Renal pelvis (tissue), 4 donors: ENCODE measurements around the gene AHNAK. TPM values are rescaled to one million over a fixed set of nuclear protein-coding genes. Genes with fewer than 3 reads are reported as not detected.
A peak's percentile ranks its signal among the peaks of the same experiment; 100 is the strongest.
"Not testable (repeated sequence)": the region's sequence is repeated elsewhere in the genome, so short reads cannot be mapped to it uniquely, and the experiment has no call there.

Experiments
- DNase-seq: peaks from one replicate; pipeline ENCODE4 v3.0.0-alpha.2; 2013
- polyA plus RNA-seq, 3 donors: library from polyadenylated mRNA; unstranded; fragments of 120-200 nt; gene quantifications; one replicate each; pipeline ENCODE4 v1.2.1, GENCODE V29; 2013; ENCODE audit not compliant: insufficient read length in 3 of 3

AHNAK gene
- polyA plus RNA-seq, 3 donors, result 199 to 275 (median 229) TPM

DNA sequence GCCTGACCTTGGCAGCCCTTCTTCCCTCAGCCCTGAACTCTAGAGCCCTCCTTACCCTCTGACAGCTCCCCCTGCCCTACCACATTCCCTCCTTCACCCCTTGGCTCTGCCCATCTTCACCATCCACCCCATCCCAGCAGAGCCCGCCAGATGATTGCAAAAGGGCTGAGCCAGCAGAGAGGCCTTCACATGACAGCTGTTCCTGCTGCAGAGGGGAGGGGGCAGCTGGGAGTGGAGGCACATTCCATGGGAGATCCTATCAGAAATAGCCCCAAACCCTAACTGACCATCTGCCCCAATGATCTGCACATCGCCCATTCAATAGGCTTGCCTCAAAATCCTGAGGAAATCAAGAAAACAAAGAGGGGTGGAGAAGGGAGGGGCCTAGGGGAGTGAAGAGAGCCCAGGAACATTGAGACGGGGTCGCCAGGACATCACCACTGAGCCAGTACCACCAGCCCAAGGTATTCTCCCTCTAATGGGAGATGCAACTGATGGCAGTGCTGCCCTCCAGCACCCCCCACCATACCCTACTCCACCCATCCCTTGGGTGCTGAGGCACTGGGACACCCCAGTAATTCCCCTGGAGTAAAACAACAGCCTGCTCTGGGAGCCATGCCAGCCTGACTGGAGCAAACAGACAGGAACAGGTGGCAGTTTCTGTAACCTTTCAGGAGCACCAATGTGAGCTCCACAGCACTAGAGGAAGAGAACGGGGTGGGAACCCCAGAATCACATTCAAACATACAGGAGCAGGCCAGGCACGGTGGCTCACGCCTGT lies 8.0 kb upstream of the AHNAK start:
- no peak for DNase-seq

DNA sequence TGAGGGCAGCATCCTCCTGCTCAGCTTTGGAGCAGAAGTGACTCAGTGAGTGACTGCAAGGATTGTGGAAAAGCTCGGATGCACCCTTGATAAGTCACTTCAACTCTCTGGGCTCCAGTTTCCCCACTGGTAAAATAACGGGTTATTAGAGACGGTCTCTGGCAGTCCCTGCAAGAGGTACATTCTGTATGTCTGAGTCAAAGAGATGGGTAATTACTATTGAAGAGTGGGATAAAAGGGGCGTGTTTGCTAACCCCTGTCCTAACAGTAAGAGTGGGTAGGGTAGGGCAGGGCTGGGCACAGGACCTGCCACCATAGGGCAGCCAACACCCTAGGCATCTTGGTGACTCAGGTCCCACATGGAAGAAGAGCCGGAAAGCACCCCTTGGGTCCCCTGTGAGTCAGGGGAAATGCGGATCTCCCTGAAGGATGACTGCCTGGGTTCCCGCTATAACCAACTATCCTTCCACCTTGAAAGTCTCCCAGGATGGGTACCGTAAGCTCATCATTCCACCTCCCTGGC lies 7.3 kb upstream of the AHNAK start:
- no peak for DNase-seq

DNA sequence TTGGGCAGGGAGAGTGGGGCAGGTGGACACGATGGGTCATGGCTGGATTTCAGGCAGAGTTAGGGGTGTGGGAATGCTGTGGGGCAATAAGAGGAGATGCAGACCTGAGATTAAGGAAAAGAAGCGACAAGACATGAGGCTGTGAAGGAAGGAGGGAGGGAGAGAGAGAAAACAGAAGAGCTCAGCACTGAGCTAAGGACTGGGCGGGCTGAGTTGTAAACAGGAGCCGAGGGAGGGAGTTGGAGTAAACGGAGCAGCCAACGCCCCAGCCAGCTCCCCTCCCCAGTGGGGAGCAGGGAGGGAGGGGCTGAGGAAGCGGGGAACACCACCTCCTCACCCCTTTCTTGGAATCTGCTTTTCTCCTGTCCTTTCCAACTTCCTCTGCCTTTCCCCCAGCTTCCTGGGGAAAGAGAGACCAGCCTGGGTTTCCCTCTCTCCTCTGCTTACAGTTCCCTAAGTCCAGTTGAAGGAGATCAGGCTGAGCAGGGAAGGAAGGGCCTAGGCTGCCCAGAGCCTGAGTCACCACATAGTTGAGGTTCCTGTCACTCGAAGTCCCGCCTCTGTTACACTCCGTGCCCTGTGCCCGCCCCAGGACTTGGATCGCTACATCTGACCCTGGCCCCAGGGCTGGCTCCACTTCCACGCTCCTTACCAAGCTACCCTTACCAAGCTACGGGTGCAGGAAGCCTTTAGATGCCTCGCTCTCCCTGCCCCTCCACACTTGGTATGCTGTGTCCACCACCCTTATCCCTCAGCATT lies 6.7 kb upstream of the AHNAK start:
- DNase-seq, result peak; percentile 82

DNA sequence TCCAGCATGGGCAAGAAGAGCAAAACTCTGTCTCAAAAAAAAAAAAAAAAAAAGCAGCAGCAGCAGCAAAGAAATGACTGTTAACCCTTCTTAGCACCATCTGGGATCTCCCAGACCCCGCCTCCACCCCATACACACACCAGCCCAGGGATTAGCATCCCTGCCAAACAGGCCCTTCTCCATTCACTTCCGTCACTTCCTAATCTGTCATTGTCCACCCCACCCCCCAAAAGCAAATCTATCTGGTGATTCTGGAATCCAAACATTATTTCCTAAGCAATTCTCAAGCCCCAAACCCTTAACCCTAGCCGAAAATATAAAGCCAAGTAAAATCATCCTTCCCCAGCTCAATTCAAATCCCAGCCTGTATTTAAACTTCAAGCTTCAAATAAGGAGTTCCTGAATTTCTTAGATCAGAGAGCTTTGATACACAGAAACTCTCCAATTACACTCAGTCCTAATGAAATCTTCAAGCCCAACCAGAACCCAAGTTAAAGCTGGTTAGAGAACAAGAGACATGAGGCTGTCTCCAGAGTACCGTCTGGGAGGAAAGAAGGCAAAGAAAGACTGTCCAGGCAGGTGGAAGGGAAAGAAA lies 6.0 kb upstream of the AHNAK start:
- no peak for DNase-seq

DNA sequence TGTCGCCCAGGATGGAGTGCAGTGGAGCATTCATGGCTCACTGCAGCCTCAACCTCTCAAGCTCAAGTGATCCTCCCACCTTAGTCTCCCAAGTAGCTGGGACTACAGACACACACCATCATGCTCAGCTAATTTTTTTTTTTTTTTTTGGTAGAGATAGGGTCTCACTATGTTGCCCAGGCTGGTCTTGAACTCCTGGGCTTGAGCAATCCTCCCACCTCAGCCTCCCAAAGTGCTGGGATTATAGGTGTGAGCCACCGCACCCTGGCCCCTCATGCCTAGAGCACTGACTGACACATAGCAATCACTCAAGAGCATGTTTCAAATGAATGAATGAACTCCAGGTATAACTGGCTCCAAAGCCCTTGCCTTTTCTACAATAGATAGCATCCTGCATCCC lies 3.9 kb upstream of the AHNAK start:
- not testable (repeated sequence) for DNase-seq

DNA sequence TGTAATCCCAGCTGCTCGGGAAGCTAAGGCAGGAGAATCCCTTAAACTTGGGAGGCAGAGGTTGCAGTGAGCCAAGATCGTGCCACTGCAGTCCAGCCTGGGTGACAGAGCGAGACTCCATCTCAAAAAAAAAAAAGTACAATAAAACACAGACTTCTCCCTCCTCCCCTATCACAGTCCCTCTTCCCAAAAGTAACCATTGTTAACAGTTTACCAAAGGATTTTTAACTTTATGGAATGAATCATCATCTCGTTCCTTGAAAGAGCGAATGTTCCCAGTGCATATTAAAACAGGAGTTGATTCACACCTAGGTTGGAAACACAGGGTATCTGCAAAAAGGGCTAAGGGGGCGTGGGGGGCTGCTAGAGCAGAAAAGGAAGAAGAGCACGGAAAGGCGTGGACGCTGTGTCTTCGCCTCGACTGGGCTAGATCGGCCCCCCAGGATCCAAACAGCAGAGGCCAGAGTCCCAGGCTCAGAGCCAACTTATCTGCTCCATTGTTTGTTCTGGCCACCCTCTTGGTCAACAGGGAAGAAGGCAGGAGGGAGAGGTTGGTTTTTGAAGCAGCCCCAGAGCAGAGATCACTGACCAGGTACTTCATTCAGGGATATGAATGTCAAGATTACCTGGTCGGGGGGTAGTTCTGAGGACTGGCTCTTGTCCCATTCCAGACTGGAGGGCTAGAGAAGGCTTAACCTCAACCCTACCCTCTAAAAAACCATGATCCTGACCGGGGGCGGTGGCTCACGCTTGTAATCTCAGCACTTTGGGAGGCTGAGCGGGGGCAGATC lies 2.1 kb upstream of the AHNAK start:
- DNase-seq, result no peak

DNA sequence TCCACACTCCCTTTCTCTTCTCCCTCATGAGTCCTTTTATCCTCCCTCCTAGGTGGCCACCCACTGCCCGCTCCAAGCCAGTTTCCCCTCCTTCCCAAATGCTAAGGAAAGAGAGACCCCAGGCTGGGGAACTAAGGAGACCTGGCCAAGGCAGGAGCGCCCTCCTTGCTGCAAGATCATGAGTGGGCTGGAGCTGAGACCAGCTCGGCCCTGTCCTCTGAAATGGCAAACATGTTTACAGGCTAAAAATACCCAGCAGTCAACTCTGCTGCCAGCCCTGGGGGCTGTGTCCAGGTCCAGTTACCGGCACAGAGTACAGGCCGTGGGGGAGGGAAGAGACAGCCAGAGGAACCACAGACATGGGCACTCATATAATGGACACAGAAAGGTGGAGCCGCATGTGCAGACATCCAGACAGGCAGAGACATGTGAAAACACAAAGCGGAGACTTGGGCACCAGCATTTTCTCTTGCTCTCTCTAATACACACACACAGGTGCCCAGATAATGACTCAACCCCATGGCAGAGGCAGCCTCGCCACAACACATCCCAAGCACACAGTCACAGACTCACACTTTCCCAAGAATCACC lies 1.2 kb upstream of the AHNAK start:
- DNase-seq, result no peak

DNA sequence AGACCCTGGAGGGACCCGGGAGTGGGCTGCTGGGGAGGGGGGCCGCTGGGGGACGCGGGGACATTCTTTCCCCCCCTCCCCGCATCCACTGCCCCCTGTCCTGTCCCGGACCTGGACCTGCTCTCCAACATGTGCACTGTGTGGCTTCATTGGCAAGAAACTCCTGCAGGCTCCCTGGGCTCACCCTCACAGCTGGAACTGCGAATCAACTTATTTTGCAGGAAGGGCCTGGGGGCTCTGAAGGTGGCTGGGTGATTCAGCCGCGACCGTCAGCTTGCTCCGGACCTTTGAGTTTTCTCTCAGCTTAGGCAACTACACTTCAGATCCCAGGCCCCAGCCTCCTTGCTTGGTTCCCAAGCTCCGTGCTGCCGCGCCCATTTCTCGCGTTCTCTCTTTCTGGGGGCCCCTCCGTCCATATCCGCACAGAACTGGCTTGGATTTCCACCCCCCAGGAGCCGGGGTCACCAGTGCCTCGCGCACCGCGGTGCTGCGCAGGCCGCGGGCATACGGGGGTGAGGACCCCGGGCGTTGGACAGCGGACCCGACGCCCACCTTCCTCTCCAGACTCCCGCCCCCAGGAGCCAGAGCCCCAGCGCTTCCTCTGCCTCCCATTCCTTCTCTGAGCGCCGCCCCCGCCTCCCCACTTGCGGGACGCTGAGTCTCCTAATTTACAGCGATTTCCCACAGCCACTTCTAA lies 471 bp upstream of the AHNAK start:
- no peak for DNase-seq

DNA sequence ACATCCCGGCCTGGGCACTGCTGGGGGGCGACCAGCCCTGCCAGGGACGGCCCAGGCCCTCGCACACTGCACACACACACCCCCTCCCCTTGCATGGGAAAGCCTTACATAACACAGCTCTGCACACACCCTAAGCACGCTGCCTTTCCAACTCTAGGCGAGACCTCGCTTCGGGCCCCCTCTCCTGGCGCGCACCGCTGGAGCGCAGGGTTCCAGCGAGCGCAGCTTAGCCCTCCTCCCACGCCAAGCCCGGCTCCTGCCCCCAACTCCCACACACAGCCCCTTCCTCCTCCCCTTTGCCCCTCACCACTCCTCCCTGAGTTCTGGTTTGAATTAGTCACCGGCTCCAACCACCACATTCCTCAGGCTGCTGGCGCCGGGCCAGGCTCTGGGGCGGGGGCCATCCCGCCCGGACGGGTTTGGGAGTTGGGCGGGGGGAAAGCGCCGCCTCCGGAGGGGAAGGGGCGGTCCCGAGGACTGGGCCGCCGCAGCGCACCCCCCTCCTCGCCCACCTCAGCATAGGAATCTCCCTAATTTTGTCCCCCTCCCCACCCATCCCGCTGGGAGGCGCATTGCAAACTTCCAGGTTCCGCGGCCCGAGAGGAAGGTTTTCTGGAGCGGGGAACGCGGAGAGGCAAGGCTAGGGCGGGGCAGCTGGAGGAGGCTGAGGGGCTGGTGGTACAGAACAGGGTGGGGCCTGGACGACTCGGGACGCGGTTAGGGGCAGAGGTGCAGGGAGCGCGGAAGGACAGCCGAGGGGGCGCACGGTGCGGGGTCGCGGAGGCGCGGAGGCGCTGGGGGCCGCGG lies 966 bp downstream of the AHNAK start:
- peak; percentile 93 for DNase-seq

DNA sequence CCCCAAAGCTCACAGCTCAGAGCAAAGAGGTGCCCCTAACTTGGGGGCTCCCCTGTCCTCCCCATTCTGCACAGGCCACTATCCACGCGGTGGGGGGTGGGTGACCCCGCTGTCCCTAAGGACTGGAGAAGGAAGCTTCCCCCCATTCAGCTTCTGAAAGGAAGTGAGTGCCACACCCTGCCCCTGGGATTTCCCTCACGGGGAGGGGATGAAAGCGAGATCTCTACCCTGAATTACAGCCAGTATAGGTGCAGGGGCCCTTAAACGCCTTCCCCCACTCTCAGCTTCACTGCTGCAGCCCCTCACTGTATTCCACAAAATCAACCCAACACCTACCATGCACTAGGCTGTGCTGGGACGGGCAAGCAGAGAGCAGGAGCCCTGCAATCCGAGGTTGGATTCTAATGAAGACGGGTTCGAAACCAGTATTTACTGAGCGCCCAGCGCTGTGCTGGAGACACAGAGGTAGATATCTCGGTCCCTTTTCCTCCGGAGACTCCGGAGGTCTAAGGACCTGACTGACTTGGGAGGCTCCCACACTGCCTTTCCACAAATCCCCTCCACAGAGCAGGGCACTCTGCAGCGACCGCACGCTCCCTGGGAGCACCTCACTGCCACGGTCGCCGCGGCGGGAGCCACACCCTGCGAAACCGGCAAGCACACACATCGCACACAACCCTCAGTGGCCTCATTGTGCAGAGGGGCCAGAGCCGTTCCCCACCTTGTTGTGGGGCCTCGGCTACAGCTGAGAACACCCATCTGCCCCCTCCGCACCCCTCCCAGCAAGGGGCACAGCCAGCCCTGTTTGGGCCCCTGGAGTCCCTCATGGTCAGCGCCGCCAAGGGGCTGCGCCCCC lies 1.8 kb downstream of the AHNAK start:
- no peak for DNase-seq

DNA sequence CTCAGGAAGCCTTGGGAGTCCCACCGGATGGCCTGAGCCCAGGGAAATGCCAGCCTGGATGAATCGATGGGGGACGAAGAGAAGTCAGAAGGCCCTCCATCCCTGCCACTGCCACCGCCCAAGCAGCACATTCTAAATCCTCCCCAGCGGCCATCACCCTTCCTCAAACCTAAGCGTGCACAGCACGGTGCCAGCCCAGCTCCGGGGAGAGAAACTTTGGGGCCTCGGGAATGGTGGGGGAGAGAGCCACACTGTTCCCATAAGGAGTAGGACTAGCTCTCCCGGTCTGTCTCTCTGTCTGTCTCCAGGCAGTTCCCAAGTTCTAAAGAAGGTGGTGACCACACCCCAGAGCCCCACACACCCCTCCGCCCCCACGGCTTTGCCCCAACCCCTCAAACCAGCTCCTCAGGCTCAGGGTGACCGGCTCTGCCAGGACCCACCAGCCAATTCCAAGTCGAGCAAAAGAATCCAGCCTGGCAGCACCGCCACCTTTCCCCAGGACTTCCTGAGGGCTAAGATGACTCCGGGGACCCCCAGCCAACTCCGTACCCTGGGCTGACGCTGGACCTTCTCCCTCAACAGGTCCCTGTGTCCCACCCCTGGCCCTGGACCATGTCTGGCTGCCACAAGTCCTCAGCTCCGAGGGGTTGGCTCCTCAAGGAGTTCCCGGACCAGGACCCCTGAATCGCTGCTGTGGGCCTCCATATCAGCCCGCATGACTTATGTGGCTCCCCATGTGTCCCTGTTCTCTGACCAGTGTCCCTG lies 2.7 kb downstream of the AHNAK start:
- DNase-seq, result no peak

DNA sequence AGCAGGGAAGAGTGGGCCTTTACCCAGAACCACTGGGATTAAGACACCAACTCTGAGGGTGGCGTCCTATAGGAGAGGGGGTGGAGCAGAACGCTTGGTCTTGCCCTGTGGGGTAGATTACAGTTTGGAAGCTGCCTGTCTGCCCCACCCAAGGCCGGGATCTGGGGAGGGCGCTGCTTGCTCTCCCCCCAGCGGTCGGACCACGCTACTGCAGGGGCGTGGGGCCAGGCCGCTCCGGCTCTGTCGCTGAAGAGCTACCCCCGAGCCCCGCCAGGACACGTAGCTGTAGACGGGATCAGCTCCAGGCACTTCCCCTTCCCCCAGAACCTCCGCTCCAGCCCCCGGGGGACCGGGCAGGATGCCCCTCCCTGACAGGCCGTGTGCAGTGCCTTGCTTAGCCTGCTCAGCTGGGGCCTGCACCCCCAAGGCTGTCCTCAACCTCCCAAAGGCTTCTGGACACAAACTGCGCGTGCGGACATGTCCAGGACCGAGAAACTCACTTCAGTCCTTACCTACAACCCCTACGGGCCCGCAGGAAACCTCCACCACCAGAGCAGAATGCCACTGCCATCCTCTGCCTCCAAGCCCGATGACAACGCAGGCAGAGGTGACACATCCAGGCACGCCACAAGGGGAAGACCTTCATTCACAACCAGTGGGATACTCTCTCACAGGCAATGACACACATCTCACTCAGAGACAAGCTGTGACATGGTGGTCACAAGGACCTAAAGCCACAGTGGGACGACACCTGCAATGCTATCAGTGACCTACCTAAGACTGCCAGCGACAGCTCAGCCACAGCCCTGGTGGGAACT lies 3.6 kb downstream of the AHNAK start:
- DNase-seq, result no peak

DNA sequence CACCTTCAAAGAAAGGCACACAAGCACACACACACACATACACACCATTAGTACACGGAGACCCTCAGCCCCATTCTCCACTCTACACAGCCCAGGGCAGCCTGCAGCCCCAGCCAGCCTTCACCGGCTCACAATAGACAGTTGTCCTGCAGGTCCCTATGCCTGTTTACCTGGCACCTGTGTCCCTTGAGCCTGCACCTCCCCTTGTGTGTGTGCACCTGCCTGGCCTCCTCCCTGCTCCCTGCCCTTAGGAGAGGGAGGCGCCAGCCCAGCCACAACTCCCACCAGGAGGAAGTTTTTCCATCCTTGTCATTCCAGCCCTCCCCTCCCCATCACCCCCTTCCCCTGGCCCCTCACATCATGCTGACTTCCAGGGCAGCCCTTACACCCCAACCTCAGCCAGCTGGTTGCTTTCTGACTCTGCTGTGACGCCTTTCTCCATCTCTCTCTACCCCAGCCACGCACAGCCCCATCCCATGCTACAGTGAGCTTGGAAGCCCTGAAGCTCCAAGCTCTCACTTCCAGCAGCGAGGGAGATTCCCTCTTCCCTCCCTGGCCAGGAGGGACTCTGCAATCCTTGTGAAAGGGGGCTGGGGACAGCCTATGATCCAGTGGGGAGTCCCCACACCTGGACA lies 4.4 kb downstream of the AHNAK start:
- DNase-seq, result no peak

DNA sequence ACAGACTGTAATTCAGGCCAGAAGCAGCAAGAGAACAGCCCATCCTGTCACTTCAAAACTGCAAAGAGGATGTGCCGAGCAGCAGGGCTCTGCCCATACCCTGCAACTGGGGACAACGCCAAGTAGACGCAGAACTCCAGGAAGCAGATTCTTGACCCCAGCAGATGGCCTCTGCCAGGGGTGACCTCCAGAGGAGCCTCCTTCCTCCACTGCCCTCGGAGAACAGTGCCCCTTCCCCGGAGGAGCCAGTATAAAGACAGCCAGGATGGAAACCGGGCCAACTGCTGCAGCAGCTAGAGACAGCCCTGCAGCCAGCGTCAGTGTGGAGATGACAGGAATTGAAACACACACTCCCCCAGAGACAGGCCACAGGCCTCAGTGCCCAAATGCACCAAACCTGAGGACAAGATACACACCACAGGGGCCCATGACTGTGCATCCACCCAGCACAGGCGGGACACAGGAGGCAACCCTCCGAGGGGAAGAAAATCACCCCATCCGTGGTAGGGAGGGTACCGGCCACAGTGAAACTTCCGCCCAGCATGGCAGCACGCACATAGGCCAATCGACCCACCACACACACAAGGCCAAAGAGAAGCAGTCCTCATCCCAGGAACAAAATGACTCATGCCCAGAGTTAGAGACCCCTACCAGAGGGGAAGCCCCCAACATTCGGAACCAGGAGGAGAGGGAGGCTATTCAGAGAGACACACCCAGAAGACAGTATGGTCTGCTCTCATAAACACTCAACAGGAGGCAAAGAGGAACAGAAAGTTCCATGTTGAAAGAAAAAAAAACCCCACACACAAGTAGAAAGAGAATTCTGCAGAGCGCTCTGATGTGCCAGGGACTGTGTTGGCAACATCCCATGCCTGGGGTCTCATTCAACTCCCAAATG lies 5.6 kb downstream of the AHNAK start:
- no peak for DNase-seq

DNA sequence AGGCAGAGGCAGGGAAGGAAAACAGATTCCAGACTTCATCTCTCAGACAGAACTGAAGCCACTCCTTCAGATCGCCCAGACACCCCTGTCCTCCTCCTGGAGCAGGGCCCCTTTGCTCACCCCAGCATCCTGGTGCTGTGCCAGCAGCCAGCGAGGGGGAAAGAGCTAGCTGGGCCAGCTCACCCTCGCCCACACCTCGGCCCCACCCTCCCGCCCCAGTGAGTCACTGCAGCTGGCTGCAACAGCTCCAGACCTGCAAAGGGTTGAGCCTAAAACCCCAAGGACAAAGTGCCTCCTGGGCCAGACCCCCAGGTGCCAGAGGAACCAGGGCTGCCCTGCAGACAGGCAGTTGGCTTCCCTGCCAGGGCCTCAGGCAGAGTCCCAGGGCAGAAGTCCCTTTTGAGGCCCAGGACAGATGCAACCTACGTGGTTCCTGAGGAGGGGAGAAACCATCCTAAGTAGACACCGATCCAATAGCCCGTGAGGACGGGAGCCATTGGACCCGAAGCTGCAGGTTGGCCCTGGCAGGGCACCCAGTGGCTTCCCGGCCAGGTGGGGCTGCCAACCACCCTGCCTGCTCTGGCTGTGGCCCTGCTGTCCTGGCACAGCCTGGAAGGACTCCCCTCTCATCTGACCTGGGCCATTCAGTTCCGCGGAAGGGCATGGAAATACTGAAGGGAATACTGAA lies 7.2 kb downstream of the AHNAK start:
- no peak for DNase-seq
